A673 (cell line): ENCODE data around the gene USF2. TPM values are rescaled to one million over a fixed set of nuclear protein-coding genes. Genes with fewer than 3 reads are reported as not detected.

Source experiments
- BruUV-seq: library from RNA; stranded (reverse); fragments of 400-500 nt; replicated peaks from 2 replicates; lab custom pipeline; 2021; lab: Mats Ljungman, UMichigan
- CTCF ChIA-PET: fragments of 300-600 bp; sonication (Branson Sonifier 250); formaldehyde crosslinking; loops from one replicate; lab custom pipeline; 2022; ENCODE audit warnings: antibody characterized with exemption; lab: Charles Lee
- POLR2A ChIA-PET: fragments of 300-600 bp; sonication (Branson Sonifier 250); formaldehyde crosslinking; loops from one replicate; lab custom pipeline; 2022; ENCODE audit warnings: antibody characterized with exemption; ENCODE audit not compliant: low non-redundant PET; lab: Charles Lee
- DNase-seq: peaks from one replicate; pipeline ENCODE4 v3.0.0-alpha.2; 2015; ENCODE audit warnings: low spot score
- H3K27ac ChIP-seq: fragments of 200-600 bp; sonication (generic); 2 replicates; pipeline ENCODE4 v1.5.1; 2016; ENCODE audit warnings: mixed run types, low read depth, mild to moderate bottlenecking, mixed read lengths, antibody characterized with exemption, low read length; ENCODE audit not compliant: poor library complexity, severe bottlenecking
- H3K27me3 ChIP-seq: fragments of 200-600 bp; sonication (generic); replicated peaks from 2 replicates; pipeline ENCODE4 v1.6.1; 2017; ENCODE audit warnings: mixed run types, low read depth, mild to moderate bottlenecking, mixed read lengths, antibody characterized with exemption, low read length; ENCODE audit not compliant: insufficient read depth, poor library complexity
- H3K36me3 ChIP-seq: fragments of 200-600 bp; sonication (generic); 2 replicates; pipeline ENCODE4 v1.6.1; 2016; ENCODE audit warnings: mixed run types, mild to moderate bottlenecking, mixed read lengths, antibody characterized with exemption, low read length; ENCODE audit not compliant: insufficient read depth, poor library complexity, severe bottlenecking
- H3K4me1 ChIP-seq: fragments of 200-600 bp; sonication (generic); 2 replicates; pipeline ENCODE4 v1.6.1; 2017; ENCODE audit warnings: mixed run types, mild to moderate bottlenecking, mixed read lengths, antibody characterized with exemption, low read length; ENCODE audit not compliant: insufficient read depth, poor library complexity, severe bottlenecking
- H3K4me3 ChIP-seq: fragments of 200-600 bp; sonication (generic); 2 replicates; pipeline ENCODE4 v1.5.1; 2016; ENCODE audit warnings: low read depth, mixed run types, mild to moderate bottlenecking, mixed read lengths, low read length; ENCODE audit not compliant: poor library complexity, severe bottlenecking
- H3K9me3 ChIP-seq: fragments of 200-600 bp; sonication (generic); 2 replicates; pipeline ENCODE4 v1.6.1; 2016; ENCODE audit warnings: mixed run types, low read depth, mild to moderate bottlenecking, mixed read lengths, antibody characterized with exemption, low read length; ENCODE audit not compliant: poor library complexity, severe bottlenecking
- CTCF ChIP-seq: fragments of 300-800, 200-600 bp; sonication (generic); conservative IDR thresholded peaks from 2 replicates; pipeline ENCODE4 v1.5.1; 2017; ENCODE audit warnings: low read depth, mild to moderate bottlenecking, antibody characterized with exemption, low read length, moderate library complexity, mixed read lengths
- EZH2 ChIP-seq: fragments of 200-600 bp; sonication (generic); IDR thresholded peaks from 2 replicates; pipeline ENCODE4 v1.6.1; 2017; ENCODE audit warnings: borderline replicate concordance, low read depth, mild to moderate bottlenecking, mixed read lengths, antibody characterized with exemption, low read length; ENCODE audit not compliant: poor library complexity, severe bottlenecking
- intact Hi-C: fragments of 100-400 bp; cut with micrococcal nuclease; formaldehyde crosslinking; loops from one replicate; pipeline ENCODE4 v1.10.0; 2022; ENCODE audit not compliant: unreplicated experiment
- total RNA-seq: library from RNA; stranded (reverse); gene quantifications from 2 replicates; pipeline ENCODE4 v1.2.3, GENCODE V29; 2021

USF2 gene
- total RNA-seq, 1 experiment from 2014 or later, result 82.0 TPM

GRCh38 chr19:35264268-35265125, 4.3 kb upstream of the USF2 start:
- intact Hi-C loops, result no loop called here
- DNase-seq, result no peak
- no peaks in the 10 kb centered on the region for H3K4me1 ChIP-seq
- H3K9me3 ChIP-seq, result no peaks in the 10 kb centered on the region
- ChIA-PET CTCF (interaction anchor here (0.6 kb wide), 1 partner anchor 23 kb away, joined by 4 read pairs; no protein-coding TSS in a partner anchor), POLR2A (interaction anchor here (0.6 kb wide), 1 partner anchor 417 kb away, joined by 16 read pairs; no protein-coding TSS in a partner anchor)
- no peak overlapping the region for H3K4me3 ChIP-seq
- no peak for TF ChIP-seq CTCF
- no peak for TF ChIP-seq EZH2
- H3K36me3 ChIP-seq, result no peaks in the 10 kb centered on the region
- H3K27ac ChIP-seq, result no peak overlapping the region
- no TSS peak for BruUV-seq
- no peaks in the 10 kb centered on the region for H3K27me3 ChIP-seq

DNA sequence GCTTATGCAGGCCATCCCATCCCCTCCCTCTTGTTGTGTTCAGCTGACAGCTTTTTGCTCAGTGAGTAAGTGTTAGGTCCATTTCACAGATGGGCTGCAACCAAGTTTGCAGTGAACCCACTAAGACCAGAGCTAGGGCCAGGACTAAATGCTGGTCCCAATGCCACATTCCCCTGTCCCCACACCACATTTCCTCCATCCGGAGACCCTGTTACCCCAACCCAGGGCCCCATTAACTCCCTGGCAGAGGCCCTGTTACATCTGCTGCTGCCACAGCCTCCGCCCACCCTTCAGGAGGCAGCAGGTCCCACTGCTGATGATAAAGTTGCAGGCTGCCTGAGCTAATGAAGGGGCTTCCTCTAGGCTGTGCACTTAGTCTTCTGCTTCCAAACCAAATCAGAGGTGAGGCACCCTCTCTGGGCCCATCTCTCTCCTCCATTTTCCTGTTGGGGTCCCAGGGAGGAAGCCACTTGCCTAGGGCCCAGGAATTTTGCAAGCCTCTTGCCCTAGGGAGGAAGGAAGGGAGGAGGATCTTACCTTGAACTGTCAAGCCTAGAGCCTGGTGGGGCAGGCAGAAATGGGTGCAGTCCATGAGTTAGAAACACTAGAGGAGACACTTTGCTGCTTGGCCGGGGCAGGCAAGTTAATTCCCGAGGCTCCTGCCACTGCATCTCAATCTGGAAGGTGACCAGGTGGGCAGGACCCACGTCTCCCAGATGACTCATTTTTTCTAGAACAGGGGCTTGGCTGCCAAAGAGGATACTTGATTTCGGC, 3.4 kb upstream of the USF2 start:
- DNase-seq, result no peak
- H3K27ac ChIP-seq, result no peak overlapping the region
- H3K9me3 ChIP-seq, result no peaks in the 10 kb centered on the region
- H3K36me3 ChIP-seq, result peaks cover 2% of the 10 kb centered on the region
- BruUV-seq, result no TSS peak
- no peak overlapping the region for H3K4me3 ChIP-seq
- intact Hi-C loops, result no loop called here
- TF ChIP-seq CTCF (no peak), EZH2 (no peak)
- no peaks in the 10 kb centered on the region for H3K27me3 ChIP-seq
- CTCF ChIA-PET, result no interaction called here
- POLR2A ChIA-PET, result no interaction called here
- no peaks in the 10 kb centered on the region for H3K4me1 ChIP-seq

DNA sequence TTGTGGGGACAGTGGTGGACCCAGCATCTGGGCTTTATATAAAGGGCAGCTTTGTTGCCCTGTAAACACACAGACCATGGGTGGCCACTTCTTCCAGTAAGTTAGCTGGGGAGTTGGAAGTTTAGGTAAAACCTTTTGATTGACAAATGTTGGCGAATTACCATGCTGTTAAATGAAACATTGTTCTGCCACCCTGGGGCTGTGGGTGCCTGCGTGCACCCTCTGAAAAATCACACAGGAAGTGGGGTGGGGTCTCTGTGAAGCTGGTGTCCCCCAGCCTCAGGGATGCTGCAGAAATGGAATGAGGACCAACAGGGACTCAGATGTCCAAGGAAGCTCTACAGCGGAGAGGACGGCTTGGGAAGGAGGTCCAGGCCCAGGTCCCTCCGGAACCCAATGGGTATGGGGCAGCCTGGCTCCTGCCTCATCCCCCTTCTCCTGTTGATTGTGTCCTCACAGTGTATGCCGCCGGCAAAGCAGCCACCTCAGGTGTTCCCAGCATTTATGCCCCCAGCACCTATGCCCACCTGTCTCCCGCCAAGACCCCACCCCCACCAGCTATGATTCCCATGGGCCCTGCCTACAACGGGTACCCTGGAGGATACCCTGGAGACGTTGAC, 2.8 kb upstream of the USF2 start:
- Histone ChIP-seq H3K4me3 (no peak overlapping the region), H3K36me3 (peaks cover 9% of the 10 kb centered on the region), H3K9me3 (no peaks in the 10 kb centered on the region), H3K27ac (no peak overlapping the region), H3K4me1 (no peaks in the 10 kb centered on the region), H3K27me3 (no peaks in the 10 kb centered on the region)
- ChIA-PET CTCF (no interaction called here), POLR2A (interaction anchor here (0.7 kb wide), 1 partner anchor 1777 kb away, joined by 3 read pairs; no protein-coding TSS in a partner anchor)
- no peak for DNase-seq
- no TSS peak for BruUV-seq
- intact Hi-C loops, result no loop called here
- TF ChIP-seq EZH2 (no peak), CTCF (no peak)
